GM23248 (cell line): ENCODE data around the gene TTC3.

Experiments
- EZH2 ChIP-seq: fragments of 200-600 bp; sonication (generic); IDR thresholded peaks from 2 replicates; pipeline ENCODE4 v1.6.1; 2018; ENCODE audit warnings: antibody characterized with exemption, mild to moderate bottlenecking; ENCODE audit not compliant: insufficient read depth, poor library complexity, severe bottlenecking
- EZH2phosphoT487 ChIP-seq: fragments of 200-600 bp; sonication (generic); IDR thresholded peaks from 2 replicates; pipeline ENCODE4 v1.6.1; 2018; ENCODE audit warnings: antibody characterized with exemption, moderate library complexity, mild to moderate bottlenecking, low read depth; ENCODE audit not compliant: insufficient read depth

GRCh38 chr21:37060296-37060695 lies 12.8 kb upstream of the TTC3 start:
- TF ChIP-seq EZH2 (no peak), EZH2phosphoT487 (no peak)
